ENCODE measurements around the gene GABPB2.

DNA sequence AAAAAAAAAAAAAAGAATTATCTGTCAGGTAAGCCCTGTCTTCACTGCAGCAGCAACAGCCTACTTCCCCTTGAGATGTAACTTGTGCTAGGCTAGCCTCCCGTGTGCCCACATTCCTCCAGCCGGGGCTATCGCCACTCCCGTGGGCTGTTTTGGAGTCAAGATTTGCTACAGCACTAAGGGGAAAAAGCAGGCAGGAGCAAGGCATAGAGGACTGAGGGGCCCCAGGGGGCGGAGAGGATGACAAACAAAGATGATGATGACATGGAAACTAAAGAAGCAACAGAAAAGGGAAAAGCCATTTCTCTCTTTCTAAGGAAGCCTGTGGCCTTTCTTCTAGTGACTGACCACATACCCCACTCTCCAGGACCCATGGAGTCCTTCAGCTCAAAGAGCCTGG, 87.8 kb downstream of the GABPB2 start:
- TF ChIP-seq CTCF (IDR thresholded peaks at IDR 0.05; ENCODE audit: low read depth, low read length, missing input control) (no peak), GABPA (IDR thresholded peaks at IDR 0.05 in 1 of 2, conservative IDR thresholded peaks at IDR 0.05 in 1 of 2) (no peak), RAD21 (IDR thresholded peaks at IDR 0.05) (no peak)
- TF ChIP-seq, protein P1, sequence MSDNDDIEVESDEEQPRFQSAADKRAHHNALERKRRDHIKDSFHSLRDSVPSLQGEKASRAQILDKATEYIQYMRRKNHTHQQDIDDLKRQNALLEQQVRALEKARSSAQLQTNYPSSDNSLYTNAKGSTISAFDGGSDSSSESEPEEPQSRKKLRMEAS (IDR thresholded peaks at IDR 0.05): no peak

All from liver (tissue), 3 donors.